GM19397 (cell line): Measurements from ENCODE around the gene RELL2.

ENCODE experiments used
- ATAC-seq: cut with Tn5 transposase; IDR thresholded peaks from one replicate; pipeline ENCODE4 v1.9.1; 2021; ENCODE audit warnings: mild to moderate bottlenecking, moderate library complexity; ENCODE audit not compliant: unreplicated experiment

RELL2 gene

DNA sequence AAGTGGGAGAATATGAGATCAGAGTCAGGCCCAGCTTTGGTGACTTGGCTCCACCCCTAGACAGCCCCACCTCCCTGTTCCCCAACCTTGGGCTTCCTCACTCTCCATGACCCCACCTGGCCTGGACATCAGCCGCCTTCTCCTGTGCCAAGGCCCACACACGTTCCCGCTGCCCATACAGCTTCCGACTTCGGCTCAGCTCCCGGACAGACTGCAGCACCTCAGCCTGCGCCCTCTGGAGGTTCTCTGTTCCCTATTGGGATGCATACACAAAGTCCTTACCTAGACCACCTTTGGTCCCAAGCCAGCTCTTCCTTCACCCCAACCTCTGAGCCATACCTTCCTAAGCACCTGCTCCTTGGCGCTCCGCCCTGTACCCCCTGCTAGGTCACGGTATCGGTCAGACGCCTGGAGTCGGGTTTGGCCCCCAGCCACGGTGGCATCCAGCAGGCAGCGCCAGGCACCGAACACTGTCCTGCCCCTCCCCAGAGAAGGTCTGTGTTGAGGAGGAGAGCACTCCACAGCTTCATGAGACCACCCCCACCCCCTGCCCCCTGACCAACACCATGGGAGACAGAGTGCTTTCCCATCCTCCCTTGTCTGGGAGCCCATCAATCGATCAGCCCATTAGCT lies 12.4 kb downstream of the RELL2 start:
- ATAC-seq, result no peak

DNA sequence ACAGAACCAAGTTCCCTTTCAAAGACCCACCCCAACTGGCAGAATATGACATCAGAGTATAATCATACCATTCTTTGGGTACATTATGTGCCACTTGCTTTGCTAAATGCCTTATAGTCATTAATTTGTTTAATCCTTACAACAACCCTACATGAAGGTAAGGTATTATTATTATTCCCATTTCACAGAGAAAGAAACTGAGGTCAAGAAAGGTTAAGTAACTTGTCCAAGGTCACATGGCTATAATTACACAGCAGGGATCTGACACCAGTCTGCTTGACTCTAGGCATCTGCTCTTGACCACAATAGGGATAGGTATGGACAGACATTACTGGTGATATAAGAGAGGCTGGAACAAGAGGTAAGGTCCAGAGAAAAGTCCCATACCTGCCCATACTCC lies 13.2 kb downstream of the RELL2 start:
- ATAC-seq, result no peak

DNA sequence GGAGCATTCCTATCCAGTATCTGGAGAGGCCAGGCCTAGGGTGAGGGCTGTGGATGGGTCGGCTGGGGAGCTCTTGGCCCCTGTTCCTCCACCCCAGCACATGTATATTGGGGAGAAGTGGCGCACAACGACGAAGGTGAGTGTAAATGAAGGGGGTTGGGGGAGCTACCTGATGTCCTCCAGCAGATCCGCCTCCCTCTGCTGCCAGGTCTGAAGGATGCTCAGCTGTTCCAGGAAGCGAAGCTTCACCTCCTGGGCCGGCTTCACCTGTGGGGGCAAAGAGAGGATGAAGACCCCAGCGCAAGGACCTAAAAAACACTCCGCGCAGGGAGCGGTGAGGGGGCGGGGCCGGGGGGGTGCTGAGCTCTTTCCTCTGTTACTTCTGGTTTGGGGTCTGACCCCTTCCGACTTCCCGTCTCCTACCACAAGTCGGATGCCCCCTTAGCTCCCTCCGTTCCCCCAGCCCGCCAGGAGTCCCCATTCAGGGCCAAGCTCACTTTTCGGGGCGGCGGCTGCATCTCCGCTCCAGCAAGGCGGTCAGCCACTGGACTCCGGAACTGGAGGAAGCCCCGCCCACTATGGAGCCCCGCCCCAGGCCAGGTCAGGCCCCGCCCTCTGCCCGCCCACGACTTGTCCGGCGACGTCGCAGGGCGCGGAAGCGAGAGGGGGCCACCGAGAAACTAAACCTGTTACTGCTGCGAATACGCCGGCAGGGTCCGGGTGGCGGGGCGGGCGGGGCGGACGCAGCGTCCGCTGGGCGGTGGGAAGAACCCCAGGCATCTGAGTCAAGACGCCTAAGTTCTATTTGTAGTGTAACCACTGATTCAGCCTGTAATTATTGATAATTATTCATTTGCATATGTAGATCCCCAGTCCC lies 14.3 kb downstream of the RELL2 start, which contains the start of gene FCHSD1:
FCHSD1 (minus strand) TSS at position 568 of the 877 bp plus-strand sequence; CDS start at position 518, 50 bp downstream.
- peak; percentile 97 for ATAC-seq

DNA sequence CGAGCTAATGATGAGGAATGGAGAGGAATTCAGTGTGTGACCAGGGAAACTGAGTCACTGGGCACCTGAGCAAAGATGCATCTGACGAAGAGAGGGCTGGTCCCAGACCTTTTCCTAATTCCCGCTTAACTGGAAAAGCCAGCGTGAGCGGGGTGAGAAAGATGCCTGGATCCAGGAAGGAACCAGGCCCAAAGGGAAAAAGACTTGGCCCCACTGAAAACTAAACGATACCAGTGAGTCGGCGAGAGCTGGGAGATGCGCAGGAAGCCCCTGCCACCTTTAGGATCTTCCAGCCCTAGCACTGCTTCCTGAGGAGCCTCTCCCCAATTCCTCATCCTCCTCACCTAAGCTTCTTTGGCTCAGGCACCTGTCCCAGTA lies 14.9 kb downstream of the RELL2 start:
- no peak for ATAC-seq

DNA sequence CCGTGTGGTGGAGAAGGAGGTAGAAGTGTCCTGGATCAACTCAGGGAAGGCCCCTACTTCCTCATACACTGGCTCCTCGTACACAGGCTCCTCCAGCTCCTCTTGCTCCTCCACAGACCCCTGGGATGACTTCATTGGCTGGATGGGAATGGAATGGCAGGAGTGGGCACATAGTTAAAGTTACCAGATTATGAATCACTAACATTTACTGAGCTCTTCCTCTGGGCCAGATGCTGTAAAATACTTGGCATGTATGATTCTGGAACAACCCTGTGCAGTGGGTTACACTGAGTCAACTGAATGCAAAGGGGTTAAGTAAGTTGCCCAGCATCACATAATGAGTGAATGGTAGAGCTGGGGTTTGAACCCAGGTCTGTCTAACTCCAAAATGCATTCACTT lies 17.5 kb downstream of the RELL2 start:
- ATAC-seq, result no peak

DNA sequence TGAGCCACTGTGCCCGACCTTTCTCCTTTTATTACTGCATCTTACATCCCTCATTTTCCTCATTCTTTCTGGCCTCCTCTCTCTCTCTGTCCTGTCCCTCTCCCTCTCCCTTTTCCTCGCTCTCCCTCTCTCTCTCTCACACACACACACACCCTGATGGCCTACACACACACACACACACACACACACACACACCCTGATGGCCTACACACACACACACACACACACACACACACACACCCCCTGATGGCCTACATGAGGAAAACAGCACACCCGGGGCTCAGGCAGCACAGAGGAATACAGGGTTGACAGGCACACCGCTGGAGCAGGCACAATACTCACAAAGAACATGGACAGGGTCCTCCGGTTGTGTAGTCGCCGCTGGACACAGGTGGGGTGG lies 18.2 kb downstream of the RELL2 start:
- no peak for ATAC-seq

DNA sequence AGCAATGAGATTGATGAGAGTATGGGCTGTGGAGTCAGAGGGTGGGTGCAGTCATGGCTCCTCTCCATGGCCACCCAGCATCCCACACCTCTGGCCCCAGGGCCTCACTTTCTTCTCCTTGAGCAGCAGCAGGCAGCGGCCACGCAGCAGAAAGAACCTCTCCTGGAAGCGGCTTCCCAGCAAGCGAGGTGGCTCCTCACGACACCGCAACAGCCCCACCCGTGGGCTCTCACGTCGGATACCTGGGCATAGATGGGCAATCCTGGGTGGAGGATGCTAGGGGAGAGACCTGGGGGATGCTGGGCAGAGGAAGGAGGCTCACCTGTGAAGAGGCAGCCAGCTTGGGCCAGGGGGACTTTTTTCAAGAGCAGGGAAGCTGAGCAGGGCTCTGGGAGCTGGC lies 19.6 kb downstream of the RELL2 start:
- ATAC-seq, result no peak

DNA sequence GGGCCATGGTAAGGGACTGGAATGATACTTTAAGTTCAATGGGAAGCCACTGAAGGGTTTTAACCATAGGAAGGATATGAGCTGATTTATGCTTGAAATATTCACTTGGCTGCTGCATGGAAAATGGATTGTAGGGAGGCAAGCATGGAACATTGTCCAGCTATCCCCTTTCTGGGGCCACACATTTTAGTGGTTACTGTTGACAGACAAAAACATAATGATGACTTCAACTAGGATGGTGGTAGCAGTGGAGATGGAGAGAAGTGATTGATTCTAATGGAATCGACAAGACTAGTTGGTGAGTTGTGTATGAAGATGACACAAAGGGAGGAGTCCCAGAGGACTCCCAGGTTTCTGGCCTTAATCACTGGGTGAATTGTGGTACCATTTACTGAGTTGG lies 20.6 kb downstream of the RELL2 start:
- no peak for ATAC-seq

DNA sequence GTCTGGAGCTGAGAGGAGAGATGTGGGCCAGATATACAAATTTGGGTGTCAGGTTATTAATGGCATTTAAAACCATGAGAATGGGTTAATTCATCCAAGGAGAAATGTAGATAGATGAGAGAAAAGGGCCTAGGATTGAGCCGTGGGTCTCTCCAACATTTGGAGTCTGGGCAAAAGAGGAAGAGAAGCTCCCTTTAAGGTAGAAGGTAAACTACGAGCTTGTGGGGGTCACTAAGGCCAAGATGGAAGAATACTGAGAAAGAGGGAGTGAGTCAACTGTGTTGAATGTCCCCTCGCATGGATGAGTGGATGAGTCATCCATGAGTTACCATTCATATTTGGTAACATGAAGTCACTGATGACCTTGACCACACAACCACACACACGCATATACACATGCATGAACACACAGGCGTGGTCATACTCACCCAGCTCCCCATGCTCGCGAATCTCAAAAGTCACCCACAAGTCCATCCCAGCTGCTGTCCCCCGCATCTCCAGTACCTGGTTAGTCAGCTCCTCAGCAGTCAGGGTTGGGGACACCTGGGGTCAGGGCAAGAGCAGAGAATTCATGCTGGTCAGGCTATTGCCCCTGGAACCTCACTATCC lies 21.2 kb downstream of the RELL2 start:
- no peak for ATAC-seq

DNA sequence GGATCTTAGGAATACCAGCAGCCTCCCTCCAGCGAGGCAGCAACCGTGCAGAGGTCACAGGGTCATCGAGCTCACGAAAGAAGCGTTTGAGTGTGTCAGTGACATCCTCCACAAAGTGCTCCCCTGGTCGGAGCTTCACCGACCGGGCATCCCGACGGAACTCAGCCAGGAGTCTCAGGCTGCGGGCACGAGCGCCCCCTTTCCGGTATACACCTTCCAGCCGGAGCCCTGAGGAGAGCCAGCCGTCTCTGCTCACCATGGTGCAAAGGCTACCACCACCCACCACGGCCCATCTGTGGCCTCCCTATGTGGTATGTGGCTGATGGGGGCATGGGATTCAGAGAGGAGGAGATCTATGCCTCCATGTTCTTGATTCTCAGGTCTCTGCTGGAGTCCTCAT lies 25.2 kb downstream of the RELL2 start:
- no peak for ATAC-seq

DNA sequence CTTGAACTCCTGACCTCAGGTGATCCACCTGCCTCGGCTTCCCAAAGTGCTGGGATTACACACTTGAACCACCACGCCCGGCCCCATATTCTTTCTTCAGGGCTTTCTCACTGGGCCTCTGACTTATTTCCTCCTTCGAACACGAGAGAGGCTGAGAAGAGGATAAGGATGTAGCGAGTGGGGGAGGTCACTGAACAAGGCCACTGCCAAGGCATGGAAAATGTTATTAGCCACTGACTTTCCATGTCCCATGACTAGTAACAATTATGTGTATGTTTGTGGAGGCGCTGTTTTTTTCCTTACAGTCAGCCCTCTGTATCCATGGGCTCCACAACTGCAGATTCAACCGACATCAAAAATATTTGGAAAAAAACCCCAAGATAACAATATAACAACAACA lies 26.7 kb downstream of the RELL2 start:
- no peak for ATAC-seq

DNA sequence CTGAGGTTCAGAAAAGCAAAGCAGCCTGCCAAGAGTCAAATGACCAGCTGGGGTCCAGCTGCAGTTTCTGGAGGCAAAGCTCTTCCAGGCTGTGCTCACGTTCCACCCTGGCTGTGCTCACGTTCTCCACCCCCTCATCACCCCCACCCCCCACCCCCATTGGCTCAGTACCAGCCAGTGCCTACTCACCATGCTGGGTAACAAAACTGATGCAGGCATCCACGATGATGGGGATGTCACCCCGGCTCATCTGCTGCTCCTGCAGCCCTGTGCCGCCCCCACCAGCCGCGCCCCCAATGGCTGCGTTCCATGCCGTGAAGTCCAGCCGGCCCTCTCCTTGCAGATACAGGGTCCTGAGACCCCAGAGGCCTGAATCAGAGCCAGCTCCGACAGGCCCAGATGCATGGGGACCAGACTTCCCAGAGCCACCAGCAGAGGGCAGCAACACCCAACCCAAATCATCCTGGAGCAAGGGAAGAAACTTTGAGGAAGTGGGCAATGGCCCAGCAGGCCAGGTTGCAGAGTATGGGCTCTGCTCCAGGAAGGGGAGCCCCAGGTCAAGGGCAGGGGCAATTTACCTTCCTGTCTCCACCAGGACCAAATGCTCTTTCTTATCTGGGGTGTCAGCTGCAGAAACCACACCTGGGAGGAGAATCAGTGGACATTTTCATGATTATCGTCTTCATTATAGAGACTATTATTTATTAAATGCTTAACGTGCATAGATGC lies 28.1 kb downstream of the RELL2 start:
- ATAC-seq, result peak; percentile 98

DNA sequence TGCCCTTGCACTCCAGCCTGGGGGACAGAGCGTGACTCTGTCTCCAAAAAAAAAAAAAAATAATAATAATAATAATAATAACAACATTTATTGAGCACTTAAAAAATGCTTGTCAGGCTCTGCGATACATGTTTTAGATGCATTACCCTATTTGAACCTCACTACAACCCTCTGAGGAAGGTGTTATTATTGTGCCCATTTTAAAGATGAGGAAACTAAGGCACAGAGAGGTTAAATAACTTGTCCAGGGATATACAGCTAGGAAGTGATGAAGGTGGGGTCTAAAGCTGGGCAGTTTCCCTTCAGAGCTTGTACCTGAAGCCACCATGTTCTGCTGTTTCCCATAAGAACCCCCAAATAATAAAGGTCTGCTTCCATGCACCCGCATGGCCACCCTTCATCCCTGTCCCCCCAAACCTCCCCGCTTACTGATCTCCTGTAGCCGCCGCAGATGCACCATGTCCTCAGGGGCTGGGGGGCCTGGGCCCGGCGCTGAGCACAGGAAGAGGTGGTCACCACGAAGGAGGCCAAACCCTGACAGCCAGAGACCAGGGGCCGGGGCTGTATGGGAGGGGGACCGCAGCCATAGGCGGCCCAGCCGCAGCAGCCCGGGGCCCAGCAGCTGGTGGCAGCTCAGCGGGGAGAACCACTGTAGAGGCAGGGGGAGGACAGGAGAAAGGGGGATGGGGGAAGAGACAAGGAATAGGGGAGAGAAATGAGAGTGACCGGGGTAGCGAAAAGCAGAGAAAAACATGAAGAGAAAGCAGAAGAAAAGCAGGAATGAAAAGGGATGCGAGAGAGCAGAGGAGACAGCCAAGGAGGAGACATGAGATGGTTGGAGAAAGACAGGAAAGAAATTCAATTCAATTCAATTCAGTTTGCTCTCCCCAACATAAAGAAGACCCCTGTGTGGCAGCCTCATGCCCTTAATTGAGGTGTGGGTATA lies 29.5 kb downstream of the RELL2 start:
- no peak for ATAC-seq

DNA sequence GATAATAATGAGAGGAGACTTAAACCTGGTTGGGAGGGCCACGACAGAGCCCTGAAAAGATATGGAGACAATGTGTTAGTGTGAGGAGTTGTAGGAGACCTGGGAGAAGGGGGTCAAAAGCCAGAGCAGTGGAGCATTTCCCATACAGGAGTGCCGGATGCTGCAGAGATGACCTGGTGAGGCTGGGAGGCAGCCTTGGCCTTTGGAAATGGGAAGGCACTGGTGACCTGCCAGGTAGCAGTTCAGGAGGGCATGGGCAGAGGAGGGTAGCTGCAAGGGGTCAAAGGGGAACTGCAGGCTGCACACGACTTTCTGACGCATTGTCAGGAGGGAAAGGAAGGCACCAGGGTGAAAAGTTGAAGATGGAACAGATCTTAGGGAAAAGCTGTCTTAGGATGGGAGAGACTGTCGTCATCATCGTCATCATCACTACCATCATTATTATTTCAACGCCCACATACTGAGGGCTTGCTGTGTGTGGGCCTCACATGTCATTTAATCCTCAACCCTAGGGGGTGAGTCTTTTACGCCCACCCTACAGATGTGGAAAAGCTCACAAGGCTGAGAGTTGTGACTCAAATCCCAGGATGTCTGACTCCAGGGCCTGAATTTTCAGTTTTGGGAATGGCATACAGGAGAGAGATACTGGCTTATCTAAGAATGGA lies 31.9 kb downstream of the RELL2 start:
- no peak for ATAC-seq

DNA sequence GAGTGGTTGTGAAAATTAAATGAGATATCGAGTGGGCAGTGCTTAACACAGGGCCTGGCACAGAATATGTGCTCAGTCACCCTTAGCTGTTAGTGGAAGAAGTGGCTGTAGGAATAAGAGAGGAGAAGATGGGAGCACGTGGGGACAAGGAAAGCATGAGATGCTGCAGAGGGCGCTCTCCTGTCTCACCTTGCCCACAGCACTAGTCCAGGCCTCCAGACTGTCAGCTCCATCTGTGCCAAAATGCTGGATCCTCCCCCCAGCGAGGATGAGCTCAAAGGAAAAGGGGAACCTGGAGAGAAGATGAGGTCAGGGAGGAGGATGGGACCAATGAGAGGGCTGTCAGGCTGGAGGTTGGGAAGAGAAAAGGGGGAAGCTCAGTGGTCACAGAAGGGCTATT lies 32.7 kb downstream of the RELL2 start:
- no peak for ATAC-seq

DNA sequence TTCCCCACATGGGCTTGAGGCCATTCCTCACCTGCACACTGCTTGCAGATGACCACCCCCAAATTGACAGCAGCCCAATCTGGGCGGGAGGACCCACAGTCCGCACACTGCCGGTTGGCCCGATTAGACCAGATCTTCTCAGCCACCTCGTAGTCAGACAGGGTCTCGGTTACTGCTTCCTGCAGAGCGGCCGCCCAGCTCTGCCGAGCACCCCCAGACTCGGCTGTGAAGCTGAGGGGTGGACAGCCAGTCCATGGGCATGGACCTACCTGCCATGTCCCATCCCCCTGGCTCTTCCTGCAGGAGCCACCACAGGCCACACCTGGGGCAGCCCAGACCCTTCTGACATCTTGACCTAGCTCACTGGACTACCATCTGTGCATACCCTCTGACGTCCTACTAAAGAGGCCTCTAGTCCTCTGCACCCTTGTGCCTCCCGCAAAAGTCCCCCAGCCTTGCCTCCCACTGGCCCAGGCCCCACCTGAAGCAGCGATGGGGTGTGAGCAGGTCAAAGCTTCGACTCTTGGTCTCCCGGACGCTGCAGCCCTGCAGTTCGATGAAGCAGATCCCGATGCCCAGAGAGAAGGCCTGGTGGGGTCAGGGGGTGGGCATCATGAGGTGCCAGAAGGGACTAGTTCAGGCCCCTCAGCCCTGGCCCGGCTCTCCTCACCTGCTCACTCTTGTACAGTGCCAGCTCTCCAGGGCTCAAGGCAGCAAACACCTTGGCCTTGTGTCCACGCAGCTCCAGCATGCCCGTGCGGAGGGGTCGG lies 35.5 kb downstream of the RELL2 start:
- ATAC-seq, result no peak

DNA sequence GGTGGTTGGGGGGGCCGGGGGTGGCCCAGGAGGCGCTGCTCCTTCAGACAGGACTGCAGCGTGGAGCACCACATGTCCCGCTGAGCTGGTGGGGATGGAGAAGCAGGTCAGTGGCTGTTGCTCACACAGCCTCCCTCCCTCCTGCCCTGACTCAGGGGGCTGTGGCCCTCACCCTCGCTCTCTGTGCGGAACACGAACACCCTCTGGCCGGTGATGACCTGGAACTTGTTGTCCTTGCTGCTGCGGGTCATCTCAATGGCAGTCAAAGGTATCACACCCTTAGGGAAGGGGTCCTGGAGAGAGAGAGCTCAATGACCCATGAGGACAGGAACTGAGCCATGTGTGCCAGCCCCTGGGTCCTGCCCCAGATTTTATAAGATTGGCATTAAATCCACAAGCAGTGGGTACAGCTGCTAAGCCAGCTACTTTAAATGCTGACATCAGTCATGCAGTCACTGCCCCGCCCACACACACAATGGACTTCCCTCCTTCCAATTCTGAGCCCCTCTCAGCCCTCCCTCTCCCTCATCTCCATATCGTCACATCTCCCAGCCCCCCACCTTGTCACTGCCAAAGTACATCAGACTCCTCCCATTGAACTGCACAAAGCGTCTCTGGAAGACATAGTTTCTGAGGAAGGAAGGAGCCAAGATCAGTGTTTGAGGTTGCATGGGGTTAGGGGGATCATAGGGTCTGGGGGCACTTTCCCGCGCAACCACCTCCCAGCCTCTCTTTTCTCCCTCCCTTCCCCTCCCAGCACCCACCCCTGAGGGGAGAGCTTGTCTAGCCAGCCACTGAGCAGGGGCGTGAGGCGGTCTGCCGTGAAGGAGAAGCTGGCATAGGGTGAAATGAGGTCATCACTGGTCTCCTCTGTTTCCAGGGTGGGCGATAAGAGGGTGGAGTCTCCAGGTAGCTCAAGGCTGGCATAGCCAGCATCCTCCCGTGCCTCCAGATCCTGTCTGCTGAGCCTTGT lies 36.3 kb downstream of the RELL2 start:
- ATAC-seq, result no peak

DNA sequence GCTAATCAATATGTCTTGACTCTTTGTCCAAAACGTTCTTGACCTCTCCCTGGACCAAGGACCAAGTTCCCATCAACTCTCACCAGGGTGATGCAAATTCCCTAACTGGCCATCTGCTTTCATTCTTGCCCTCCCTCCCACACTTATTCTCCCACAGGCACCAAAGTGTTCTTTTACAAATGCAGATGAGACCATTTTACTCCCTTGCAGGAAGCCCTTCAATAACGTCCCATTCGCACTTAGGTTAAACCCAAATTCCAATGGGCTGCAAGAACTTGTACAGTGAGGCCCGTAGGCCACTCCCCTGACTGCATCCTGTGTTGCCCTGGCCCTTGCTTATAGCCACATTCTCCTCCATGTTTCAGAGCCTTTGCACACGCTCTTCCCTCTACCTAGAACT lies 38.0 kb downstream of the RELL2 start:
- ATAC-seq, result no peak
